Bone marrow (tissue), 2 donors: ENCODE data around the gene FRK.
"Not testable (repeated sequence)": the region's sequence is repeated elsewhere in the genome, so short reads cannot be mapped to it uniquely, and the experiment has no call there.

ENCODE experiments used
- DNase-seq, 2 donors: peaks; one replicate each; lab custom pipeline; 2025; lab: John Stamatoyannopoulos, UW

FRK gene

DNA sequence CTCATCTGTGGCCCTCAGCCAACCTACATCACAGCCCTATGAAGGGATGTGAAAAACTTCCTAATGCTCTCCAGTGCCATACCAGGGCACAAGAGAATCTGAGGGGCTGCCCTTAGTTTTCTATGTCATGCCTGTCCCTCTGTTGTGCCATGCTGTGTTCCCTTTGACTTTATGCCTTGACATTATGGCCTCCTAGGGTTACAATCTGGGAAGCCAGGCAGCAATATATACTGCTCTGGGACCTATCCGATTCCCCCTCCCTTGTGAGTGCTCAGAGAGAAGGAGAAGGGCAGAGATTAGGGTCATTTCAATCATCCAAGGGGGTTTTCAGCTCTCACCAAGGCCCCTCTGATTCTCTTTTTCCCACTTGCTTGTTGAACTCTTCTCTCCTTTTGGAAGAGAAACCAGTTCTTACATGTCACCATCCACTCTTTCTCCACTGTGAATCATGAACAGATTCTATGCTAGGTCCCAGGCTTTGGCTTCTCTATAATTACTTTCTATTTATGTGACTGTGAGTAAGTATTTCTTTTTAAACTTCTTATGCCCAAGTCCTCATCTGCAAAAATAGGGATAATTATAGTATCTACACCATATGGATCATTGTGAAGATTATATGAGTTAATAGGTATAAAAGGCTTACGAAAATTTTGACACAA, 14.2 kb upstream of the FRK start:
- DNase-seq = no peak

DNA sequence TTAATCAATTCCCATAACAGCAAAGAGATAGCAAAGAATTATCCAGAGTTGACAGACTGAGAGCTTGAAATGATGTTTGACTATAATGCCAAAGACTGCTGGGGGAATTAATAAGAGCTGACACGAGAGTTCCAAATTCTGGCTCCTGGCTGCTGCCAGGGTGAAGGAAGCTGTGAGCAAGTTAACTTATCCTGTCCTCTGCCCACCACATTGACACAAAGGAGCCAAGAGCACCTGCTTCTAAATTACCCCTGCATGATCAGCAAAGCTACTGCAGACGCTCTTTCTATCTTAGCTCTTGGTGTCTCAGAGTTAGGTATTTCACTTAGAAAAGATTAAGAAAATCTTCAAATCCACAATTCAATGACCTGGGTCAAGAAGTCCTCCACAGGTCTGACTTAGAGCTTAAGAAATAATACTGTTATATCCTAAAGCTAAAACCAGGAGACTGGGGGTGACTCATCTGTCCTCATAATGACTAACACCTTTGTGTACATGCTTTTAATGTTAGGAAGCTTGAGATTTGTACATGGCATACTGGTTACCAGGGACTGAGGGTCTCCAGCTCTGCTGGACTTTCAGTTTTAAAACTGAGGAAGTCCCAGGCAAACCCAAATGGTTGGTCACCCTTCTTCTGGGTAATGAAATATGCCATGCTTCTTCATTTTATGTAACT, 13.2 kb upstream of the FRK start:
- no peak for DNase-seq

DNA sequence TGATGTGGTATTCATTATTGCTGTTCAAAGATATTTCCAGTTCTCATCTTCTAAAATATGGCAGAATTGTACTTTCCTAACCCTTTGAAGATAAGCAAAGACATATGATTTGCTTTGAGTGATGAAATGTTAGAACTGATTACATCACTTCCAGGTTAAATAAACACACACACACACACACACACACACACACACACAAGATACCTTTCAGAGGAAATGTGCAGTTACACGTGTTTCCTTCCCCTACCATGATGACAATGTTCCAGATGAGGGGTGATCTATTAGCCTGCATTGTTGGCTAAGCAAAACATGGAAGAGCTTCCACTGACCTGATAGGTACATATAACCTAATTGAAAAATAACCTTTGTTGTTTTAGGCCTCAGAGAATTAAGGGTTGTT, 11.7 kb upstream of the FRK start:
- DNase-seq = no peak

DNA sequence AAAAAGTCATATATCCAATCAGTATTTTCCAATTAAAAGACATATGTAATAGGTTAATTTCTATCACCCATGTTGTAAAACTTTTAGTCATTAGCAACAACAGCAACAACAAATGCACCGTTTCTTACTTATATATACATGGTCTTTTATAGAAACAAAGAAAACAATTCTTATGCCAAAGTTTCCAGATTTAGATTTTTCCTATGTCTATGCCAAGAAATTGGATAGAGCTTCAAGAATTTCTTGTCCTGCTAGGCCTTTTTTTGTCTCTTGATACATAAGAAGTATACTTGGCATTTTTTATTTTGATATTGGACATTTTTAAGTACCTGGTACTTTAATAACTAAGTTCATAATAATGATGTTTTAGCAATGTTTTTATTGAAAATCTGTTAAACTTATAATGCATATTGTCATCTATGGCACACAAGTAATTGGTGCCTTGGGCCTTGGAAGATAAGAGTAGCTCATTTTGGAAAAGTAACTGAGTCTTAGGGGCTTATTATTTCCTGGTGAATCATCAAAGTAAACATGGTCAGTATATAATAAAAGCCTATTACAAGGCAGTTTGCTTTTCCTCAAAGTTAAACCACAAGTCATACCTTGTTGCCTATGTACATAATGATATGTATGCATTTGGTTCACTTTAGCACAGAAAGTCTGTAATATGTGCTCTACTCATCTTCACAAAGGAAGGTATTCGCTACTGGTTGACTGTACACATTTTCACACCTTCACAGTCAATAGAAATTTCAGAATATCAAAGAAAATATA, 10.1 kb upstream of the FRK start:
- DNase-seq = no peak

DNA sequence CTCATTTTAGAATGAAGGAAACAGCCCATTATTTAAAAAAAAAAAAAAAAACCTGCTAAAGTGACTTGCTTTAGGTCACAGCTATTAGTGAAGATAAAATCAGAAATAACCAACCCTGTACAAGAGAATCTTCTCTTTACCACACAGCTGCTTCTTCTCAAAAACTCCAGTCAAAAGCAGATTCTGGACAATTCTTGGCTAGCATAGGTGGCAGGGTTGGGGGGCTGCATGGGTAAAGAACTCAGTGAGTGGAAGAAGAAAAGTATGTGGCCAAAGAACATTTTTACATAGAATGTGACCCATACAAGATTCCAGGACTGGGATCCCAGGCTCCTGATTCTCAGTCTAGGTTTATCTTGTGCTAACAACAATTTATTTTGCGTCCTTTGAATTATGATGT, 9.4 kb upstream of the FRK start:
- DNase-seq = no peak

DNA sequence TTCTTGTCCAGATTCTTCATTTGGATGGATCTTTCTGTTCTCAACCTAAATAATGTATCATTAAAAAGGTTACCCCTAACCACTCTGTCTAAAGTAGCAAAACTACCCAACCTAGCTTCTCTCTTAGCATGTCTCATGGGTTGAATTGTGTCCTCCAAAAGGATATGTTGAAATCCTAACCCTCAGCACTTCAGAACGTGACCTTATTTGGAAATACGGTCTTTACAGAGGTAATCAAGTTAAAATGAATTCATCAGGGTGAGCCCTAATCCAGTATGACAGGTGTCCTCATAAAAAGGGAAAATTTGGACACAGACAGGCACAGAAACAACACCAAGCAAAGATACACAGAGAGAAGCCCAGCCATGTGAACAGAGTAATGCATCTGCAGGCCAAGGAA, 6.1 kb upstream of the FRK start:
- no peak for DNase-seq

DNA sequence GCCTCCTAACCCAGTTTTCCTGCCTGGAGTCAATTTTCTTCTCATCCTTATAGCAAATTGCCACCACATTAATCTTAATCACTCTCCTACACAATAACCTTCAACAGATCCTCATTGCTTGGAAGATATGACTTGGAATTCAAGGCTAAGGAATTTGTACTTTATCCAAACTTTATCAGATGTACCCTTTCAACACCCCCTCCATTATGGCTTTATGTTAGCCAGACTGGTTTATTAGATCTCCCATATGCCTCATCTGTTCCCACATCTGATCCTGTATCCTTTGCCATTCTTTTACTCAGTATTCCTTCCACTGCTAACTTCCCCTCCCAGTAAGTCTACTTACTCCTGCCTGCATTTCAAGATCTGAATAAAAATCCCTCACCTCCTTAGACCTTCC, 4.0 kb upstream of the FRK start:
- DNase-seq = no peak

DNA sequence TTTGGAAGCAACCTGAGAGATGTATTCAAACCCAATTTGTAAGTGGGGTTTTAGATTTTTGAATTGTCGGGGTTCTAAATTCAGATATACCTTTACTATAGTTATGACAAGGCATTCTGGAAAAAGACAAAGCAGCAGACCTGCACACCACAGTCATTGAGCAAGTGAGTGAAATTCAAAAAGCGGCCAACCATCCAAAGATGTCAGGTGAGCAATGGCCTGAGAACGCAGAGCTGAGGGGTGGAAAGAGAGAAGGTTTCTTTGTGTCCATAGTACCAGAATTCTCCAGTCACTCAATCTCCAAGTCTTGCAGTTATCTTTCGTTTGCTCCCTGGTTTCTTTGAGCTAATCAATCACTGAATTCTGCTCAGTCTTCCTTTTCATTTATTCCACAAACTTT, 1.8 kb upstream of the FRK start:
- DNase-seq = no peak

DNA sequence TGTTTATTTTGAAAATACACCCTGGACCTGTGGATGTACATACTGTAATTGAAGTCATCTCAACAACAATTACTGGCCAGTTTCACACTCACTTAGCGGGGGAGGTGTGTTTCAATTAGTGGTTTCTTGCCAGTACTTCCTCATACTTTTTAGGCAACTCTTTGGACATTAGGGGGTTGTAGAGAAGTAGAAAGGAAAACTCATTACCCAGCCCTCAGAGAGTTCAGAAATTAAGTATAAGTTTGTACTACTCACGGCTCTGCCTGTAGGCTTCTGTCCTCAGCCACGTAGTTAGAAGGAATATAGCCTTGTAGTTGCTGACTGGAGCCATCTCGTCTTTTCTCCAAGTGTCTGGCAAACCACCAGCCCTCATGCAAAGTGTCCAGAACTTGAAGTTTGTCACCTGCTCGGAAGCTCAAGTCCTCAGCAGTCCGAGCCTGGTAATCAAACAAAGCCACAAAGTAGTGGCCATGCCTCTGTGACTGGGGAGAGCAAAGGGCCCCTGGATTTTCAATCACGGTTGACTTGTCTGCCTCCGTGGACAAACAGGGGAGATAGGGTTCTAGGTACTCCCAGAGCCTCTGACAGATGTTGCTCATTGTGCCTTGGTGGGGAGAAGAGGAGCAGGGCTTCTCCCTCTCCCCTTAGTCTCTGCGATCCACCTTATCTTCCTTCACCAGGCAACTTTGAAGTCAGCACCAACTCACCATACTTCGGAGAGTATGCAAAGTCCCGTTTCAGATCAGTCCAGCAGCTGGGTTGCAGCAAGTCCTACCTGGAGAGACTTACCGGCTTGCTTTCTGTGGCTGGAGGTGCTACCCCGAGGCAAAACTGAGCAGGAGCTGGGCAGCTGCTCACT, 749 bp downstream of the FRK start:
- DNase-seq = no peak

DNA sequence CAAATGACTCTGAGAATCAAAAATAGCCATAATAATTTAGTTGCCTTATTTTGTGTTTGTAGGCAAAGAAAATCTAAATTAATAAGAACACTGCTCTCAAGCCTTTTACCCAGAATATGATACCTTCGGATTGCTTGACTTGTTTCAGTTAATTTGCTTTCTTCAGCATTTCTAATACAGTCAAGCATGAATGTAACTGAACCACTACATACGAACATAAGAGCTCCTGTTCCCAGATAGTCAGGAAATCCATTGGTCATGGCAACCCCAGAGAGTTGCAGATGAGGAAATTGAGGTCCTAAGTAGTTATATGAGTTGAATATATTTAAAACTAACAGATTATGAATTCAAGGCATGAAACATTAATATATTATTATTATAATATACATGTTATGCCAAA, 2.9 kb downstream of the FRK start:
- DNase-seq = no peak

DNA sequence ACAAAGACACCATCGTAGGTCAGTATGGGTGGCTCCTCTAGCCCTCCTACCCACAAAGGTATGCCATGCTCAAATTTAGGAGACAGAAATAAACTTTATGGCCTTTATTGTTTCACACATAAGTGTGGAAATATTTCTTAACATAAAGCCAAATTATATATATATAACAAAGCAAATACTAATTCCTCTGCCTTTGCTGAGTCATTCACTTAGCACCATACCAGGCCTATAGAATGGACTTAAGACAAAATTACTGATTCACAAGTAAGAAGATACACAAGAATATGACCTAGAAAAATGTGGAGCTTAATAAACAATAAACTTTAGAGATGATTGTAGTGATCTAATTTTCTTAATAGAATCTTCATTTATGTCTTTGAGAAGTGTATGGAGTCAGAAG, 5.2 kb downstream of the FRK start:
- no peak for DNase-seq

DNA sequence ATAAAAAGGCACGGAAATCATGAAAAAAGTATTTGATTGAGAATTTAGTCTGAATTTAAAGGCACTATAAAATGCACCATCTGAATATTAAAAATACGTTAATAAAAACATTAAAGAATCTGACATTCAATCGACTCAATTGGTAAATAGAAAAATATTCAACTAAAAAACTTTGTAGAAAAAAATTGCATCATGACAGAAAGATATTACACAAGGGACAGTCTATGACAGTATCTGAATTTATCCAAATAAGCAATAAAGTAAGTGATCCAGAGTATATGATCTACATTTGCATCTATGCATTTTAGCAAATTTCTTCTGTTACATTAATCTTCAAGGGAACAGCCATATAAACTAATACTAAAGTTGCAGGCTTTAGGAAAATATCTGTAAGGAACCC, 9.4 kb downstream of the FRK start:
- DNase-seq = no peak

DNA sequence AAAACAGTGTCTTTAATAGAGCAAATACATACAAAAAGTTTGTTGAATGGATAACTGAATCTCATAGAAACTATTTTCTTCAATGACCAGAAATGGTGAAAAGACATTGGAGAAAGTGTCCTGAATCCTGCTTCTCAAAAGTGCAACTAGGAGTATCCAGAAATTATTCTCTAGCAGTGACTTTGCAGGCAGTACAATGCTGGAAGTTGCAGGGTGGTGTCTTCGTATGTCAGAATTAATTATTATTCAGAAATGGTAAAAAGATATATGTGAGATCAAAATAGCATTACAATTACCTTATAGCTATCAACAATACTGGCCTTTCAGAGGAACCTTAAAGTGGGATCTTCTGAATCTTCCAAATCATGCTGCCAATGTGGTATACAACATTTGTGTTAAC, 10.0 kb downstream of the FRK start:
- DNase-seq = no peak

DNA sequence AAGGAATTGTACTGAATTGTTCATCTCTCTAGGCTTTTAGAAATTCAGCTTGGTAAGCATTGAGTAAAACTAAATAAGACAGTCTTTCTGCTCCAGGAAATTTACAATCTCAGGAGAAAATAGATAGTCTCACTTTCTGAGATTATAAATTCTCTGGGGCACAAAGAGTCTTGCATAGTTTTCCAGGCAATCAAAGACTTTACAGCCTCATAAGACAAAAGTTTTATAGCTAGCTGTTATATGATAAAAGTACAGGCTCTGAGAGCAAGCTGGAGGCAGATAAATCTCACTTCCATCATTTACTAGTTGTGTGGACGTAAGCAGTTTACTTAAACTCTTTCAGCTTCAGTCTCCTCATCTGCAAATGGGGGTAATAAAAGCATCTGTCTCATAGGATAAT, 11.4 kb downstream of the FRK start:
- DNase-seq = no peak

DNA sequence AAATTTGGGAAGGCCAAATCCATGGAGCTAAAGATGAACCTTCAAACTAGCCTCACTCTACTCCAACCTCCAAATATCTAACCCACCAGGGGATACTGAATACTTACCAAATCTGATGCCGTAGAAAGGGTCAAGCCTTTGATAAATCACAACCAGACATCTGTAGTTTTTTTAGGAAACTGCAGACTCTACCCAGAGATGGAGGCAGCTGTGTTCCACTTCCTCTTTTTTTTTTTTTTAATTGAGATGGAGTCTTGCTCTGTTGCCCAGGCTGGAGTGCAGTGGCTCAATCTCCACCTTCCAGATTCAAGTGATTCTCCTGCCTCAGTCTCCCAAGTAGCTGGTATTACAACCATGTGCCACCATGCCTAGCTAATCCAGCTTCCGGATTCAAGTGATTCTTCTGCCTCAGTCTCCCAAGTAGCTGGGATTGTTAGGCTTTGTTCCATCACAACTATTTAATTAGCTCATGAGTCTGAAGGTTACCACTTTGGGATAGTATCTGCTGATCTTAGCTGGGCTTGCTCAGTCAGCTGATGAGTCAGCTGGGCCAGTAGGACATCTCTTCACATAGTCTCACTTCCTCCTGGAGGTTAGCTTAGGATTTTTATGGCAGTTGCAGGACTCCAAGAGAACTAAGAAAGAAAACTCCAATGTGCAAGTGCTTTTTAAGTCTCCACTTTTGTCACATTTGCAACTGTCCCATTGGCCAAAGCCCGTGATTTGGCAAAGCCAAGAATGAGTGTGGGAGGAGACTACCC, 13.3 kb downstream of the FRK start:
- DNase-seq = no peak

DNA sequence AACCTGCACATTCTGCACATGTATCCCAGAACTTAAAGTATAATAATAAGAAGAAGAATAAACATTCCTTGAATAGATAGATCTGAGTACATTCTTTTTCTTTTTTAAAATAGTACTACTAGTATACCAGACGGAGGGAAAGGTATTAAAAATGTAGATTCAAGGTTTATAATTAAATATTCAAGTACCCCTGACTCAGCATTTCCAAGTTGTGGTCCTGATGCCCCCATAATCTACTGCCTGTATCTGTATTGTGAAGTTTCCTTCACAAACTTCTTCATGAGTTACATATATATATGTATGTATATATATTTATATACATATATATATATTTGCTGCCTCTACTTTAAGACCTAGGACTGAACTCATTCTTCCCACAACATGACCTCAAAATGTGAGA, 14.0 kb downstream of the FRK start:
- no peak for DNase-seq

DNA sequence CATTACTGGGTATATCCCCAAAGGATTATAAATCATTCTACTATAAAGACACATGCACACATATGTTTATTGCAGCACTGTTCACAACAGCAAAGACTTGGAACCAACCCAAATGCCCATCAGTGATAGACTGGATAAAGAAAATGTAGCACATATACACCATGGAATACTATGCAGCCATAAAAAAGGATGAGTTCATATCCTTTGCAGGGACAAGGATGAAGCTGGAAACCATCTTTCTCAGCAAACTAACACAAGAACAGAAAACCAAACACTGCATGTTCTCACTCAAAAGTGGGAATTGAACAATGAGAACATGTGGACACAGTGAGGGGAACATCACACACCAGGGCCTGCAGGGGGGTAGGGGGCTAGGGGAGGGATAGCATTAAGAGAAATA, 14.4 kb downstream of the FRK start:
- not testable (repeated sequence) for DNase-seq

DNA sequence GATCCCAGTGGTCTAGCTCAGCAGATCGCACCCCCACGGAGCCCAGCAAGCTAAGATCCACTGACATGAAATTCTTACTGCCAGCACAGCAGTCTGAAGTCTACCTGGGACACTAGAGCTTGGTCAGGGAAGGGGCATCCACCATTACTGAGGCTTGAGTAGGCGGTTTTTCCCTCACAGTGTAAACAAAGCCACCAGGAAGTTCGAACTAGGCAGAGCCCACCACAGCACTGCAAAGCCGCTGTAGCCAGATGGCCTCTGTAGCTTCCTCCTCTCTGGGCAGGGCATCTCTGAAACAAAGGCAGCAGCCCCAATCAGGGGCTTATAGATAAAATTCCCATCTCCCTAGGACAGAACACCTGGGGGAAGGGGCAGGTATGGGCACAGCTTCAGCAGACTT, 18.8 kb downstream of the FRK start:
- DNase-seq = no peak

DNA sequence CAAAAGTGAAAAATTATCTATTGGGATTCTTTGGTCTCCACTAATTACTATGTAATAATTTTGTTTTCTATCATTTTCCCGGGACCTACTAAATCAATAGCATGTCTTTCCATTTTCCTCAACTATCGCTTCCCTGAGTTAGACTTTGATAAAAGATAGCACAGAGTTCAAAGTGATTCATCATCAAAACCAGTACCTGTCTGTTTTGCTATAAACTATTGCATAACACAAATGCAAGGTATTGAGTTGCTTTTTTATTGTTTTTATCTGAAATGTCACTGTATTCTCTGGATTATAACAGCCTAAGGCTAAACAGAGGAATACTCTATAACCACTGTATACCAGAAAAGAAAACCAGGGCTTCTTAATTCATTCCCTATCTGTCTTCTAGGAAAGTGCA, 19.7 kb downstream of the FRK start:
- DNase-seq = no peak

DNA sequence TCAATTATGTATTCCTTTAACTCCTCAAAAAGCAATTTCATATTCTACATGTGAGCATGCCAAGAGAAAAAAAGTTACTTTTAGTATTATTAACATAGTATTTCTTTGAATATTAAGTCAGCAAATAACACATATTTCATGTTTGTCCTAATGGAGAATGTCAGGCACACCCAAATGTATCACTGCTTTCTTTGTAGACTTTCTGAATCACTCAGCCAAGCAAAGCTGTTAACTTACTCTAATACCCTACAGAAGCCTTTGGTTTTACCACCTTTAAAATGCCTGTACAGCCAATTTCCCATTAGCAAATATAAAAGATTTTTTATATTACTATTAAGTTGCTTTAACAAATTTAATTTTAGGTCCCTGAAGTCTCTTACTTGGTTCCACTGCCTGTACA, 23.8 kb downstream of the FRK start:
- DNase-seq = no peak

DNA sequence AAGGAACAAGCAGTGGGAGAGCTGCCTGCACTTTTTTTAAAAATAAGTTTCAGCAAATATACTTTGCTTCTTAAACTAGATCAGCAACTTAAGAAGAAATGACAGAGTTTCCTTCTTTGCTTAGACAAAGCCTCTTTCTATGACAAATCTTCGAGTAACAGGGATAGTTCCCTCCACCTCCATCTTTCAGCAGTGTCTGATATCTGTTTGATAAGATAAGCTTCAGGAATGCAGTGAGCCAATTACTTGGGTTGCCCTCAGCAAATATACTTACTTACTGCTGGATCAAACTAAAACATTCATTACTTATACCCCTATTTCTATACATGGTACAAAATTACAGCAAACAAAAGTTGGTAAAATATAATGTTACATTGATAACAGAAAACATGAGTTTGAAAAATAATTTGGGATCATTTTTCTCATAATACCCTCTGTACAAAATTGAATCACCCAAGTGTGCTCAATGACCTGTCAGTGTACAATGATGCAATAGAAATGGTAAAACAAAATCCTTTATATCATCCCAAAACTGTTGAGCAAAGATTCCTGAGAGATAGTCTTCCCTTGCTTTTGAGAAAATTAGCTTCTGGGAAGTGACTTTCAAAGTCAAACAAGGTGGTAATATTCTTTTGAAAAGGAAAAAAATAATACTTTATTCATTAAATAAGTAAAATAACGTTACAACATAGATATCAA, 24.5 kb downstream of the FRK start:
- DNase-seq = no peak
